Skeletal muscle tissue (tissue), 4 donors: ENCODE measurements around the gene CALCOCO1. TPM values are rescaled to one million over a fixed set of nuclear protein-coding genes. Genes with fewer than 3 reads are reported as not detected.
A peak's percentile ranks its signal among the peaks of the same experiment; 100 is the strongest.

Source experiments
- H3K27ac ChIP-seq: one replicate; pipeline ENCODE4 v1.7.0; 2013; ENCODE audit warnings: mild to moderate bottlenecking, low read depth, low read length, inconsistent platforms
- H3K27me3 ChIP-seq, 3 donors: one replicate each; pipeline ENCODE4 v1.7.0; 2013; ENCODE audit warnings: low read length in 3 of 3; ENCODE audit not compliant: control insufficient read depth in 3 of 3, insufficient read depth in 3 of 3
- H3K36me3 ChIP-seq, 3 donors: one replicate each; pipeline ENCODE4 v1.7.0; 2013; ENCODE audit warnings: low read length in 3 of 3; ENCODE audit not compliant: control insufficient read depth in 3 of 3, insufficient read depth in 3 of 3
- H3K4me1 ChIP-seq, 3 donors: one replicate each; pipeline ENCODE4 v1.7.0; 2013; ENCODE audit warnings: low read length in 3 of 3, mild to moderate bottlenecking in 3 of 3; ENCODE audit not compliant: control insufficient read depth in 3 of 3, insufficient read depth in 3 of 3
- H3K4me3 ChIP-seq, 3 donors: one replicate each; pipeline ENCODE4 v1.7.0; 2013; ENCODE audit warnings: low read length in 3 of 3
- H3K9ac ChIP-seq, 3 donors: one replicate each; pipeline ENCODE4 v1.7.0; 2013; ENCODE audit warnings: low read length in 3 of 3, mild to moderate bottlenecking in 3 of 3, moderate library complexity in 2 of 3, low read depth in 1 of 3
- H3K9me3 ChIP-seq, 3 donors: one replicate each; pipeline ENCODE4 v1.7.0; 2013; ENCODE audit warnings: low read length in 3 of 3; ENCODE audit not compliant: control insufficient read depth in 3 of 3
- total RNA-seq: library from RNA; depleted of rRNA; stranded (reverse); fragments of >200 nt; gene quantifications from one replicate; pipeline ENCODE4 v1.2.3, GENCODE V29; 2014
- donor health status: Osteomylitis.

CALCOCO1 gene
- total RNA-seq, 1 donor from 2014 or later, result 49.1 TPM

DNA sequence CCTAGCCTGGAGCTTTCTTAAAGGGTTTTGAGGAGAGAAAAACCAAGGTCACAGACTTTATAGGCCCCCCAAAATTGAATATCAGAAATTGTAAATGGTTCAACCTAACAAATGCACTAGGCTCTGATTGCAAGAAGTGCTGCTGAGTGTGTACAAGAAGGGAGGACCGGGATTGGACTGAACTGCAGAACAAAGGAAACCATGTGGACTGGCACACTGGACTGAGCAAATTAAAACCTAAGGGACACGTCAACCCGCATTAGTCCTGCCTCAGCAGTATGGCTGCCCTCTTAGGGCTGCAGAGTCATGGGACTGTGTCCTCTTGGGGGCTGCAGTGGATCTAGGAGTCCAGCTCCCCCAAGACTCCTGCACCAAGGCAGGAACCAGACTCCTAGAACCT is 25.4 kb upstream of the CALCOCO1 start:
- no peaks in the 10 kb centered on the region for H3K36me3 ChIP-seq
- H3K4me1 ChIP-seq, result peaks cover 21 to 25% (median 22%) of the 10 kb centered on the region in 3 donors
- H3K9me3 ChIP-seq, result no peaks in the 10 kb centered on the region
- H3K4me3 ChIP-seq, result no peak overlapping the region
- H3K27ac ChIP-seq, result no peak overlapping the region
- no peak overlapping the region for H3K9ac ChIP-seq
- peaks cover 29 to 63% (median 54%) of the 10 kb centered on the region in 3 donors for H3K27me3 ChIP-seq

DNA sequence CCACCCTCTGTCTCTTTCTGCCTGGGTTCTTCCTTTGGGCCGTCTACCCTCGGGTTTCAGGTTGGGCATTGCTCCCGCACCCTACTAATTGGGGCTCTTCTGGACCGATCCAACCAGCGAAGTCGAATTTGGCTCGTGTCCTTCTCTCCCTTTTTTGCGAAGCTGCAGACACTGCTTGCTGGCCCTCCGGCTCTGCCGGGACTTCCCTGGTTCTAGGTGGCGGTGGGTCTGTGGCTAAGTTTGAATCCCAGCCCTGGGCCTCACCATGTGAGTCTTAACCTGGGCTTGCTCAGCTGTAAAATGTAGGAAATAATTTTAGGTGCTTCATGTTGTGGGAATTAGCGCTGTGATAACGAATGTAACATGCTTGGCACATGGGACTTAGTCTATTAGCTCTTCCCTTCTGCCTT is 24.9 kb upstream of the CALCOCO1 start:
- H3K9ac ChIP-seq, result no peak overlapping the region
- H3K9me3 ChIP-seq, result no peaks in the 10 kb centered on the region
- no peak overlapping the region for H3K4me3 ChIP-seq
- peaks cover 16 to 25% (median 22%) of the 10 kb centered on the region in 3 donors for H3K4me1 ChIP-seq
- H3K27me3 ChIP-seq, result peaks cover 33 to 68% (median 54%) of the 10 kb centered on the region in 3 donors
- no peak overlapping the region for H3K27ac ChIP-seq
- H3K36me3 ChIP-seq, result no peaks in the 10 kb centered on the region

DNA sequence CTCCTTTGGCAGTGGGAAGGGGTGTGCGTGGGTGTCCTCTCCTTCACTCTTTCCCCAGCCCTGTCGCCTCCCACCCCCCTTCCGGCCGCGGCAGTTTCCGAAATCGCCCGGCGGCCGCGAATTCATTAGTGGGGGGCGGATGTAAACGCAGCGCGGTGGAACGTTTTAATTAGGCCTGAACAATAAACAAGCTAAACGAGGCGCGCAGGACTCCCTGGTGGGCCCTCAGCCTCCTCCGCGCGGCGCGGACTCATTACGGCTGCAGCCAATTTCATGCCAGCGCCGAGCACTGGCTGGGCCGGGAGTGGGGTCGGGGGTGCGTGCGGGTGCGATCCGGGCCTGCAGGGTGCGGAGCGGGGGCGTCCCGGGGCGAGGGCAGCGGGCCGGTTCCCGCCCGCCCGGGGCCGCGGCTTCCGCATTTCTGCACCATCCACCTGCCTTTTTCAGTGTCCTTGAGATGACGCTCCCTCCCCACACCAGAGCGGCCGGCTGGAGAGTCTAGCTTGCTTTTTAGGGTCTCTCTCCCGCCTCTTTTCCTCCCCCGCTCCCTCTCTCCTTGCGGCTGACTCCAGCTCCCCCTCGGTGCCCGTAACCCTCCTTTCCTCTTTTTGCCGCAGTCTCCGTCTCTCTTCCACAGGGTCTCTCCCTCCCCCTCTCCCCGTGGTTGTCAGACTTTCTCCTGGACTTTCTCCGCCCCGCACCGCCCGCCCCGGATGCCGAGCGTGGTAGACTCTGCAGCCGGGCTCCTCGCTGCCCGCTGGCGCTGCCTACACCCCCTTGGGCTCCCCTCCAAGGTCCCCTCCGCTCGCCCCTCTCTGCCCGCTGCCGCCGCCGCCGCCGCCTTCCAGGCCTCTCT is 24.3 kb upstream of the CALCOCO1 start, which contains the start of gene CISTR:
TSS of gene CISTR (minus strand) at position 644 of the 856 bp plus-strand sequence.
- Histone ChIP-seq H3K9ac (peak within 1 kb of the TSS; percentile 23 to 57 (median 27)), H3K27me3 (peaks cover 38 to 71% (median 54%) of the 10 kb centered on the region in 3 donors), H3K36me3 (no peaks in the 10 kb centered on the region), H3K9me3 (no peaks in the 10 kb centered on the region), H3K4me1 (peaks cover 14 to 25% (median 18%) of the 10 kb centered on the region in 3 donors), H3K27ac (no peak within 1 kb of the TSS), H3K4me3 (peak within 1 kb of the TSS; percentile 67 to 81 (median 74))

DNA sequence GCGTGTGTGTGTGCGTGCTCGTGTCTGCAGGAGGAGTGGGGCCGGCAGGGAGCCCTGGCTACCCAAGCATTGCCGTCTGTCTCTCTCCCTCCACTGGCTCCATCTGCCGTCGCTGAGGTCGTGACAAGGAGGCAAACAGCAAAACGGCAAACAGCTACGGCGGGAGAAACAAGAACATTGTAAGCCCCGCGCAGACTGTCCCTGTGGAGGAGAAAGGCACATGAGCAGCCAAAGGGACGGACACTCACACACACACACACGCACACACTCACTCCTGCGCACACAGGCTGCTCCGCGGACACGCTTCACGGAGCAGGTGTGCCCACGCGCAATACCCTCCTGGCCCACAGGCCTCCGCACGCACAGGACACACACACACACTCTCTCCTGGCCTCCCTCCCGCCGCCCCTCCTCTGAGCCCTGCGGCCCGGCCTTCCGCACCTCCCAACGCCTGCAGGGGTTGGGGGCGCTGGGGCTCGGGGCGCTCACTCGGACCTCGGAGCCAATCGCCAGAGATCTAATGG is 23.6 kb upstream of the CALCOCO1 start:
- peak overlapping the region; percentile 67 to 81 (median 74) for H3K4me3 ChIP-seq
- peaks cover 38 to 70% (median 54%) of the 10 kb centered on the region in 3 donors for H3K27me3 ChIP-seq
- peak overlapping the region in 2 of 3 donors; percentile 23 to 57 for H3K9ac ChIP-seq
- no peak overlapping the region for H3K27ac ChIP-seq
- H3K9me3 ChIP-seq, result no peaks in the 10 kb centered on the region
- H3K4me1 ChIP-seq, result peaks cover 16 to 25% (median 18%) of the 10 kb centered on the region in 3 donors
- H3K36me3 ChIP-seq, result no peaks in the 10 kb centered on the region

DNA sequence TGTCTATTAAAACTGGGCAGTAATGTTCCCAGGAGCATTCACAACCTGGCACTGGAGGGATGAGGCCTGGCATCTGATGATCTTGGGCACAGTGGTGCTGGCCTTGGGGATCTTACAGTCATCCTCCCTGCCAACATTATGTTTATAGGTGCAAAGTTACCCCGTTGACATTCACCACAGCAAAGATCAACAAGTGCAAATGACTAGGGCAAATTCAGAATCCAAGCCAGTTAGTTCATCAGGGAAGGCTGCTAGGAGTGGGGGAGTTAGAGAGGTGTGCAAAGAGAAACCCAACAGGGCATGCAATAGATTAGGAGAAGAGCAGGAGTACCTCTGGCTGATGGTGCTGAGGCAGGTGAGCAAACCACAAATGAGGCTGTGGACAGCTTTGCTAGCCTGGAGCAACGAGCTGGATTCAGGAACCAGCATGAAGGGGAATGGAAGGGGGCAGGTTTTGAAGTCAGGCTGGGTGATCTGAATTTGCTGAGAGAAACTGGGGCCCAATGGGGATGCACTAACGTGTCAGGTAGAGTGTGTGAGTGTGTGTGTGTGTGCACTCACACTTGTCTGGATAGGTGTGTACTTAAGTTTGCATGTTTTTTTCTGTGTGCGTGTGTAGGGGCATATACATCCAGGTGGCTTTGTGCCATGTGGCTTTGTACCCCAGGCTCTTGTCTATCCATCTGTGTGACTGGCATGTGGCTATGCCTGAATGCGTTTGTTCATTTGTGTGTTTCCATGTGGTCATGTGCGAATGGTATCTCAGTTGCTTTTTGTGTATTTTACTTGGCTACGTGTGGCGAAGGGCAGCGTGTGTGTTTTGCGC is 22.9 kb upstream of the CALCOCO1 start:
- Histone ChIP-seq H3K4me3 (peak overlapping the region; percentile 67 to 81 (median 74)), H3K36me3 (no peaks in the 10 kb centered on the region), H3K27ac (no peak overlapping the region), H3K27me3 (peaks cover 38 to 67% (median 54%) of the 10 kb centered on the region in 3 donors), H3K4me1 (peaks cover 16 to 25% (median 18%) of the 10 kb centered on the region in 3 donors), H3K9me3 (no peaks in the 10 kb centered on the region), H3K9ac (peak overlapping the region in 1 of 3 donors; percentile 57)

DNA sequence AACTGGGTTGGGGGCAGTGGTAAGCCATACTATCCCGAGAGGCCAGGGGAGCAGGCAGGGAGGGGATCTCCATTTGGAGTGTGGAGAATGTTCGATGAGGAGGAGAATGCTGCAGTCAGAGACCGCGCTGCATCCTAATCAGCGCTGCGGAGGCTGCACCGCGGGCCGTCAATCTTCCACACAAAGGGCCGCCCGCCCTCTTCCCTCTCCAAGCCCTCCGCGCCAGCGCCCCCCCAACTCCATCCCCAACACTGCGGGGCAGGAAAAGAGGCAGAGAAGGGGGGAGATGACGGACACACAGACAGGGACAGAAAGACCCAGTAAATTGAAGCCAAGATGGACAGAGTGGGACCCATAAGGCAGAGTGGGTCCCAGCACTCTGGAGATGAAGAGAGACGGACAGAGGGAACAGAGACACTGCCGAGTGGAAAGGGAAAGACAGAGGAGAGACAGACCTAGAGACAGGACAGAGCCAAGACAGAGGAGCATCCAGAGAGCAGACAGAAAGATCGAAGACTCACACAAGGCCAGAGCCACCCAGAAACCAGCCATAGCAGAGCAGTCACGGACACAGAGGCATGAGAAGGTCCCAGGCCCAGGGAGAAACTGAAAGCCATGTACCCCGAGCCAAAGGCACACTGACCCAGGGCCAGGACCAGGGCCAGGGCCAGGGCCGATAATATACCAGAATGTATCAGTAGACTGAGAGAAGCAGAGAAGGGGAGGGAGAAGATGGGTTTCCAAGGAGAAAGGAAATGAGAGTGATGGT is 21.0 kb upstream of the CALCOCO1 start:
- H3K27me3 ChIP-seq, result peaks cover 43 to 63% (median 48%) of the 10 kb centered on the region in 3 donors

DNA sequence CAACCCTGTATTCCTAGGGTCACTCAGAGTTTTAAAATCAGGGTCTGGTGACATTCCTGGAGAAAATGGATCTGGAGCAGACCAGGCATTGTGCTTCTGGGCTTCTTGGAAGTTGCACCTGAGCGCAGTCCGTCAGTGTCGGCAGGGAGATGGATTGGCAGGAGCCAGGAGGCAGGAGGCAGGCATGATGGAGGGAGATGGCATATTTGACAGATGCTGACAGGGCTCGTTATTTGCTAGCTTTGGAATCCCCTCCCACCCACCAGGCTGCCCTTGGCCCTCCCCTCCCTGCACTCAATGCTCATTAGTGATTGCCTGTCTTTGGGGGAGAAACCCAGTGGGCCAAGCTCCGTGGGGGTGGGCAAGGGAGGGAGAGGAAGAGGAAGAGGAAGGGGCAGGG is 19.8 kb upstream of the CALCOCO1 start:
- Histone ChIP-seq H3K4me3 (peak overlapping the region in 1 of 3 donors; percentile 22), H3K4me1 (peaks cover 13 to 21% (median 16%) of the 10 kb centered on the region in 3 donors), H3K9ac (peak overlapping the region; percentile 34 to 58 (median 47)), H3K27ac (no peak overlapping the region), H3K27me3 (peaks cover 49 to 65% (median 52%) of the 10 kb centered on the region in 3 donors), H3K36me3 (no peaks in the 10 kb centered on the region), H3K9me3 (no peaks in the 10 kb centered on the region)

More for the DNA sequence above, 21.0 kb upstream of the CALCOCO1 start:
- H3K27ac ChIP-seq, result no peak overlapping the region
- peaks cover 13 to 21% (median 16%) of the 10 kb centered on the region in 3 donors for H3K4me1 ChIP-seq
- no peak overlapping the region for H3K4me3 ChIP-seq
- H3K36me3 ChIP-seq, result no peaks in the 10 kb centered on the region
- H3K9me3 ChIP-seq, result no peaks in the 10 kb centered on the region
- no peak overlapping the region for H3K9ac ChIP-seq

DNA sequence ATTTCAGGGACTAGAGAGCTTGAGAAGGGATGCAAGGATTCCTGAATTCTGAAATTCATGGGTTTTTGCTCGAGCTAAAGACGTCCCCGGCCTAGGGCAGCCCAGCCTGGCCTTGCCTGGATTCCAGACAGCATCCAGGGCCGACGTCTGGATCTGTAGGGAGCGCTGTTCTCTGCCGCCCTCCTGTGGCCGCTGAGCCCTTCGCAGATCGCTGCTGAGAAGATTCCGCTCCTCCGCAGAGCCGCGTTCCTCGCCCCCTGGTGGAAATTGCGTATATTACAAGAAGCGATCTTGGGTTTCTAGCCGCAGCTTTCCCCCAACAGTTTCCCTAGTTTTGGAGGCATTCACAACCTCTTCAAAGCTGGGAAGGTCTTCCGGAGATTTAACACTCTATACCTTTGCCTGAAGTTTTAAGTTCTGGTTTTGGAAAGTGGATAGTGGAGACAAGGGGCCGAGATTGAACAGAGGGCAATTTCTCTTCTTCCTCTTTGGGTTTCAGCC is 19.4 kb upstream of the CALCOCO1 start:
- H3K4me3 ChIP-seq, result peak overlapping the region in 1 of 3 donors; percentile 22
- H3K9me3 ChIP-seq, result no peaks in the 10 kb centered on the region
- no peak overlapping the region for H3K27ac ChIP-seq
- H3K9ac ChIP-seq, result peak overlapping the region; percentile 34 to 58 (median 47)
- peaks cover 46 to 61% (median 52%) of the 10 kb centered on the region in 3 donors for H3K27me3 ChIP-seq
- peaks cover 11 to 19% (median 14%) of the 10 kb centered on the region in 3 donors for H3K4me1 ChIP-seq
- no peaks in the 10 kb centered on the region for H3K36me3 ChIP-seq

DNA sequence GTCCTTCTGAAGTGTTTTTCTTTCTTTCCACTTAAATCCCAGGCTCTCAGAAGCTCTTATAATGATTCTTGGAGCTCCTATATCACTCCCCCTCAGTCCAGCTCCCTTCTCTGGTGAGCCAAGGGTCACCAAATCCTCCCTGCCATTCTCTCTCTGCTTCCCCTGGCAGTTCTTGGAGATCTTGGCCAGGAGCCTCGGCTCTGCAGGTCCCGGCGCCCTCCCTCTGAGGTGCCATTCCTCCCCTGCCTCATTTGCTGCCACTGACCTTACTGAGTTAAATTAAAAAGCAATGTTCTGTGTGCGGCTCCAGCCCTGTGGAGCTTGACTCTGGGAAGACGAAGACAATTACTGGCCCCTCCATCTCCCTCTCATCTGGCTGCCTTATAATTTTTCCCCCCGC is 17.5 kb upstream of the CALCOCO1 start:
- Histone ChIP-seq H3K9ac (no peak overlapping the region), H3K36me3 (no peaks in the 10 kb centered on the region), H3K27me3 (peaks cover 46 to 55% (median 51%) of the 10 kb centered on the region in 3 donors), H3K27ac (no peak overlapping the region), H3K9me3 (no peaks in the 10 kb centered on the region), H3K4me3 (no peak overlapping the region), H3K4me1 (peaks cover 3 to 7% (median 7%) of the 10 kb centered on the region in 3 donors)
